Measurements from ENCODE around the gene CCDC87. TPM values are rescaled to one million over a fixed set of nuclear protein-coding genes. Genes with fewer than 3 reads are reported as not detected.
"Not testable (repeated sequence)": the region's sequence is repeated elsewhere in the genome, so short reads cannot be mapped to it uniquely, and the experiment has no call there.

CCDC87 gene
- total RNA-seq, 1 donor from 2014 or later: 0.21 TPM

- Histone ChIP-seq H3K27me3 (no peaks in the 10 kb centered on the region), H3K27ac (no peak overlapping the region), H3K36me3 (no peaks in the 10 kb centered on the region), H3K4me1 (peaks cover 4 to 11% of the 10 kb centered on the region in 2 donors), H3K9me3 (no peaks in the 10 kb centered on the region), H3K4me3 (no peak overlapping the region)
- intact Hi-C loops (cut with DNase I): no loop called here
- TF ChIP-seq, protein P1, sequence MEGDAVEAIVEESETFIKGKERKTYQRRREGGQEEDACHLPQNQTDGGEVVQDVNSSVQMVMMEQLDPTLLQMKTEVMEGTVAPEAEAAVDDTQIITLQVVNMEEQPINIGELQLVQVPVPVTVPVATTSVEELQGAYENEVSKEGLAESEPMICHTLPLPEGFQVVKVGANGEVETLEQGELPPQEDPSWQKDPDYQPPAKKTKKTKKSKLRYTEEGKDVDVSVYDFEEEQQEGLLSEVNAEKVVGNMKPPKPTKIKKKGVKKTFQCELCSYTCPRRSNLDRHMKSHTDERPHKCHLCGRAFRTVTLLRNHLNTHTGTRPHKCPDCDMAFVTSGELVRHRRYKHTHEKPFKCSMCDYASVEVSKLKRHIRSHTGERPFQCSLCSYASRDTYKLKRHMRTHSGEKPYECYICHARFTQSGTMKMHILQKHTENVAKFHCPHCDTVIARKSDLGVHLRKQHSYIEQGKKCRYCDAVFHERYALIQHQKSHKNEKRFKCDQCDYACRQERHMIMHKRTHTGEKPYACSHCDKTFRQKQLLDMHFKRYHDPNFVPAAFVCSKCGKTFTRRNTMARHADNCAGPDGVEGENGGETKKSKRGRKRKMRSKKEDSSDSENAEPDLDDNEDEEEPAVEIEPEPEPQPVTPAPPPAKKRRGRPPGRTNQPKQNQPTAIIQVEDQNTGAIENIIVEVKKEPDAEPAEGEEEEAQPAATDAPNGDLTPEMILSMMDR (IDR thresholded peaks at IDR 0.05): no peak
- DNase-seq (ENCODE audit: low spot score in 2 of 2): no peak
These were observed 21.2 kb upstream of the CCDC87 start for GRCh38 chr11:66614073-66614472.

DNA sequence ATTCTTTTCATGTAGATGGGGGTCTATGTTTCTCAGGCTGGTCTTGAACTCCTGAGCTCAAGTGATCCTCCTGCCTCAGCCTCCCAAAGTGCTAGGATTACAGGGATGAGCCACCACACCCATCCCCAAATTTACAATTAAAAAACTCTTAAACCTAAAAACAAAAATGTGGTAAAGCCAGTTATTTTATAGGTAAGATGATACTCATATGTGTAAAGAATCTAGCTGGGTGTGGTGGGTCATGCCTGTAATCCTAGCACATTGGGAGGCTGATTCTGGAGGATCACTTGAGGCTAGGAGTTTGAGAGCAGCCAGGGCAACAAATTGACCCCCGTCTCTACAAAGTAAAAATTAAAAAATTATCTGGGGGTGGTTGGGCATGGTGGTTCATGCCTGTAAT lies 19.6 kb upstream of the CCDC87 start:
- H3K4me3 ChIP-seq: no peak overlapping the region
- H3K9me3 ChIP-seq: no peaks in the 10 kb centered on the region
- H3K4me1 ChIP-seq: peaks cover 0 to 10% of the 10 kb centered on the region in 2 donors
- no peak overlapping the region for H3K27ac ChIP-seq
- intact Hi-C loops (cut with DNase I): no loop called here
- no peaks in the 10 kb centered on the region for H3K27me3 ChIP-seq
- TF ChIP-seq, protein P1 (IDR thresholded peaks at IDR 0.05): no peak
- H3K36me3 ChIP-seq: no peaks in the 10 kb centered on the region
- no peak for DNase-seq (ENCODE audit: low spot score in 2 of 2)

DNA sequence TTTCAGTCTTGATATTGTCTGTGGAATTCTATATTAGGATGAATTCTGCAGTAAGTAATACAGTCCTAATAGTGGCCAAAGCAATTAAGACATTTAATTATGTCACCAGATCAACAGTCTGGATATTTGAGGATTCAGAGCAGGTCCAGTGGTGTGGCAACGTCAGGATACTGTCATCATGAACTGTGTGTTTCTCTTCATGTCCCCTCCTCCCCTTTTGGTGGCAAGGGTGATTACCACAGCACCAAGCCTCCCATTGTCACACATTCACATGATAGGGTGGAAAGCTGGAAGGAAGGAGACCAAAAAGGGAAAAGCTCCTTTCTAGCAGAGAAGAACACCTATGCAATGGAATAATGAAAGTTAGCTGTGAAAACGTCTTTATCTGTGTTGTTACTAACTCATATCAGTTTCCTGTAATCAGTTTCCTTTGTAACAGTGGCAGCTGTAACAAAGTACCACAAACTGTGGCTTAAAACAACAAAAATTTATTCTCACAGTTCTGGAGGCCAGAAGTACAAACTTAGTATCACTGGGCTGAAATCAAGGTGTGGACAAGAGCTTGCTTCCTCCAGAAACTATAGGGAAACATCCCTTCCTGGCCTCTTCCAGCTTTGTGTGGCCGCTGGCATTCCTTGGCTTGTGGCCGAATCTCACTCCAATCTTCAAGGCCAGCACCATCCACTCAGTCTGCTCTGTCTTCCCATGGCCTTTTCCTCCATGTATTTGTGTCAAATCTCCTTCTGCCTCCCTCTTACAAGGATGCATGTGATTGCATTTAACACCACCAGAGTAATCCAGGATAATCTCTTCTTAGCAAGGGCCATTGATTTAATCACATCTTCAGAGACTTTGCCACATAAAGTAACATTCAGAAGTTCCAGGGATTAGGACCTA lies 17.1 kb upstream of the CCDC87 start:
- H3K9me3 ChIP-seq: no peaks in the 10 kb centered on the region
- TF ChIP-seq, protein P1 (IDR thresholded peaks at IDR 0.05): no peak
- no peak overlapping the region for H3K4me3 ChIP-seq
- DNase-seq (ENCODE audit: low spot score in 2 of 2): no peak
- no peaks in the 10 kb centered on the region for H3K27me3 ChIP-seq
- H3K27ac ChIP-seq: no peak overlapping the region
- intact Hi-C loops (cut with DNase I): no loop called here
- peaks cover 0 to 18% of the 10 kb centered on the region in 2 donors for H3K4me1 ChIP-seq
- peaks cover 0 to 8% of the 10 kb centered on the region in 2 donors for H3K36me3 ChIP-seq

GRCh38 chr11:66607126-66607834 lies 14.4 kb upstream of the CCDC87 start:
- H3K27me3 ChIP-seq: no peaks in the 10 kb centered on the region
- H3K4me3 ChIP-seq: peak overlapping the region in 1 of 2 donors; percentile 10
- peak overlapping the region; percentile 79 to 83 for H3K27ac ChIP-seq
- H3K9me3 ChIP-seq: no peaks in the 10 kb centered on the region
- H3K36me3 ChIP-seq: peaks cover 0 to 8% of the 10 kb centered on the region in 2 donors
- intact Hi-C loops (cut with DNase I): no loop called here
- H3K4me1 ChIP-seq: peaks cover 3 to 31% of the 10 kb centered on the region in 2 donors
- TF ChIP-seq, protein P1 (IDR thresholded peaks at IDR 0.05): no peak
- peak in 1 of 2 donors; percentile 89 for DNase-seq (ENCODE audit: low spot score in 2 of 2)

DNA sequence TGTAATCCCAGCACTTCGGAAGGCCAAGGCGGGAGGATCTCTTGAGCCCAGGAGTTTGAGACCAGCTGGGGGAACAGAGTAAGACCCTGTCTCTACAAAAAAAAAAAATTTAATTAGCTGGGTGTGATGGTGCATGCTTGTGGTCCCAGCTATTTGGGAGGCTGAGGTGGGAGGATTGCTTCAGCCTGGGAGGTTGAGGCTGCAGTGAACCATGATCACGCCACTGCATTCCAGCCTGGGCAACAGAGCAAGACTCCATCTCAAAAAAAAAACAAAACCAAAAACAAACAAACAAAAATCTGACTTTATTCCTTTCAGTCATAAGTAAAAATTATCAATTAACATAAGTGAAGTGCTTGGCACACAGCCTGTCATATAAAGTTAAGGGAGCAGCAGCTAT lies 13.7 kb upstream of the CCDC87 start:
- DNase-seq (ENCODE audit: low spot score in 2 of 2); H3K4me3 ChIP-seq; H3K36me3 ChIP-seq; H3K27me3 ChIP-seq; intact Hi-C loops (cut with DNase I); H3K9me3 ChIP-seq: not testable (repeated sequence)
- peak overlapping the region; percentile 79 to 83 for H3K27ac ChIP-seq
- peaks cover 3 to 37% of the 10 kb centered on the region in 2 donors for H3K4me1 ChIP-seq

GRCh38 chr11:66604155-66604554 lies 11.3 kb upstream of the CCDC87 start:
- no peak overlapping the region for H3K4me3 ChIP-seq
- no peaks in the 10 kb centered on the region for H3K27me3 ChIP-seq
- H3K36me3 ChIP-seq: peaks cover 2 to 20% of the 10 kb centered on the region in 2 donors
- TF ChIP-seq, protein P1 (IDR thresholded peaks at IDR 0.05): no peak
- no peak overlapping the region for H3K27ac ChIP-seq
- intact Hi-C loops (cut with DNase I): no loop called here
- DNase-seq (ENCODE audit: low spot score in 2 of 2): no peak
- H3K4me1 ChIP-seq: peaks cover 3 to 41% of the 10 kb centered on the region in 2 donors
- no peaks in the 10 kb centered on the region for H3K9me3 ChIP-seq

Measured in ascending aorta (tissue), 2 donors.